Smooth muscle cell (in vitro differentiated cells): ENCODE results near the gene BAIAP2L2. TPM values are rescaled to one million over a fixed set of nuclear protein-coding genes. Genes with fewer than 3 reads are reported as not detected.

Experiments
- DNase-seq: peaks from one replicate; lab custom pipeline; 2025; ENCODE audit not compliant: unreplicated experiment; lab: John Stamatoyannopoulos, UW
- H2AFZ ChIP-seq: fragments of 200-600 bp; sonication (generic); 2 replicates; pipeline ENCODE4 v1.6.0; 2016; ENCODE audit warnings: antibody characterized with exemption, low read depth, mild to moderate bottlenecking
- H3F3A ChIP-seq: fragments of 200-600 bp; sonication (generic); 2 replicates; pipeline ENCODE4 v1.6.0; 2017; ENCODE audit warnings: antibody characterized with exemption, low read depth
- H3K27ac ChIP-seq: fragments of 200-600 bp; sonication (generic); 2 replicates; pipeline ENCODE4 v1.5.1; 2016; ENCODE audit warnings: low read depth, mild to moderate bottlenecking
- H3K27me3 ChIP-seq: fragments of 200-600 bp; sonication (generic); 2 replicates; pipeline ENCODE4 v1.6.1; 2016; ENCODE audit warnings: low read depth, mild to moderate bottlenecking
- H3K36me3 ChIP-seq: fragments of 200-600 bp; sonication (generic); 2 replicates; pipeline ENCODE4 v1.5.1; 2016; ENCODE audit warnings: low read depth
- H3K4me1 ChIP-seq: fragments of 200-600 bp; sonication (generic); 2 replicates; pipeline ENCODE4 v1.5.1; 2016; ENCODE audit warnings: low read depth
- H3K4me2 ChIP-seq: fragments of 200-600 bp; sonication (generic); 2 replicates; pipeline ENCODE4 v1.6.0; 2016; ENCODE audit warnings: mild to moderate bottlenecking
- H3K4me3 ChIP-seq: fragments of 200-600 bp; sonication (generic); 2 replicates; pipeline ENCODE4 v1.5.1; 2016; ENCODE audit warnings: mild to moderate bottlenecking
- H3K79me2 ChIP-seq: fragments of 200-600 bp; sonication (generic); 2 replicates; pipeline ENCODE4 v1.6.0; 2016; ENCODE audit warnings: low read depth, mild to moderate bottlenecking
- H3K9ac ChIP-seq: fragments of 200-600 bp; sonication (generic); 2 replicates; pipeline ENCODE4 v1.6.0; 2016; ENCODE audit warnings: low read depth
- H3K9me3 ChIP-seq: fragments of 200-600 bp; sonication (generic); replicated peaks from 2 replicates; pipeline ENCODE4 v1.5.1; 2016; ENCODE audit warnings: low read depth
- H4K20me1 ChIP-seq: fragments of 200-600 bp; sonication (generic); 2 replicates; pipeline ENCODE4 v1.6.0; 2016; ENCODE audit warnings: low read depth
- WGBS: methylation state at CpG from one replicate; pipeline ENCODE4 v1.1.7; 2016; ENCODE audit warnings: low lambda C conversion rate; 5-methylcytosine and 5-hydroxymethylcytosine counted together
- polyA plus RNA-seq: library from polyadenylated mRNA; unstranded; fragments of >200 nt; fragmentation: Nextera tagmentation; extraction: Ambion mirVana; gene quantifications from 2 replicates; pipeline ENCODE4 v1.2.1, GENCODE V29; 2016
- total RNA-seq: library from RNA; depleted of rRNA; stranded (reverse); fragments of >200 nt; gene quantifications from 2 replicates; pipeline ENCODE4 v1.2.3, GENCODE V29; 2014
- TF ChIP-seq, protein P1 (sequence below): fragments of 200-600 bp; sonication (generic); IDR thresholded peaks from 2 replicates; pipeline ENCODE4 v1.5.1; 2017; ENCODE audit warnings: borderline replicate concordance, mild to moderate bottlenecking, antibody characterized with exemption; ENCODE audit not compliant: insufficient read depth, poor library complexity, severe bottlenecking

The BAIAP2L2 gene
- total and polyA plus RNA-seq, 2 experiments from 2014 or later = 0.13 to 1.3 TPM

DNA sequence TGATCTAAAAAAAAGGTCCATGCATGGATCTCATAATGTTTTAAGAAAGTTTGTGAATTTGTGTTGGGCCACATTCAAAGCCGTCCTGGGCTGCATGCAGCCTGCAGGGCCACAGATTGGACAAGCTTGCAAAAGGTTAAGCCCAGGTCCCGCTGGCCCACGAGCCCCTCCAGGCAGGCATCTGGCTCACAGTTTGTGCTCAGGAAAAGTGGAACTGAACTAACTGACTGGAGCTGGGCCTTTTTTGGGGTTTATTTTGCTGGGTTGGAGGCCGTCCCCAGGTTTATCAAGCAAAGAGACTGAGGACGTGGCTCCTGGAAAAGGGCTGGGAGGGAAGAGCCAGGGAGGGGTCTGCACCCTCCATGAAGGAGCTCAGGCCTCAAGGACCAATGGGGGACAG, 32.1 kb upstream of the BAIAP2L2 start:
- DNase-seq = no peak
- Histone ChIP-seq H3K27ac (no peak overlapping the region), H3K9ac (no peak overlapping the region), H3K4me3 (no peak overlapping the region), H3K9me3 (no peaks in the 10 kb centered on the region), H3K36me3 (no peaks in the 10 kb centered on the region), H3K79me2 (no peaks in the 10 kb centered on the region), H3F3A (no peaks in the 10 kb centered on the region), H3K27me3 (no peaks in the 10 kb centered on the region), H2AFZ (no peak overlapping the region), H3K4me1 (no peaks in the 10 kb centered on the region), H4K20me1 (no peaks in the 10 kb centered on the region), H3K4me2 (no peak overlapping the region)
- TF ChIP-seq, protein P1, sequence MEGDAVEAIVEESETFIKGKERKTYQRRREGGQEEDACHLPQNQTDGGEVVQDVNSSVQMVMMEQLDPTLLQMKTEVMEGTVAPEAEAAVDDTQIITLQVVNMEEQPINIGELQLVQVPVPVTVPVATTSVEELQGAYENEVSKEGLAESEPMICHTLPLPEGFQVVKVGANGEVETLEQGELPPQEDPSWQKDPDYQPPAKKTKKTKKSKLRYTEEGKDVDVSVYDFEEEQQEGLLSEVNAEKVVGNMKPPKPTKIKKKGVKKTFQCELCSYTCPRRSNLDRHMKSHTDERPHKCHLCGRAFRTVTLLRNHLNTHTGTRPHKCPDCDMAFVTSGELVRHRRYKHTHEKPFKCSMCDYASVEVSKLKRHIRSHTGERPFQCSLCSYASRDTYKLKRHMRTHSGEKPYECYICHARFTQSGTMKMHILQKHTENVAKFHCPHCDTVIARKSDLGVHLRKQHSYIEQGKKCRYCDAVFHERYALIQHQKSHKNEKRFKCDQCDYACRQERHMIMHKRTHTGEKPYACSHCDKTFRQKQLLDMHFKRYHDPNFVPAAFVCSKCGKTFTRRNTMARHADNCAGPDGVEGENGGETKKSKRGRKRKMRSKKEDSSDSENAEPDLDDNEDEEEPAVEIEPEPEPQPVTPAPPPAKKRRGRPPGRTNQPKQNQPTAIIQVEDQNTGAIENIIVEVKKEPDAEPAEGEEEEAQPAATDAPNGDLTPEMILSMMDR = no peak
- 97% methylated on average over 5 of the region's 5 CpGs for WGBS

- no peaks in the 10 kb centered on the region for H3K9me3 ChIP-seq
- no peak overlapping the region for H3K9ac ChIP-seq
- no peaks in the 10 kb centered on the region for H3K36me3 ChIP-seq
- H3K27me3 ChIP-seq = no peaks in the 10 kb centered on the region
- H3K79me2 ChIP-seq = no peaks in the 10 kb centered on the region
- TF ChIP-seq, protein P1 = no peak
- no peaks in the 10 kb centered on the region for H3K4me1 ChIP-seq
- 95% methylated on average over 16 of the region's 16 CpGs for WGBS
- H2AFZ ChIP-seq = no peak overlapping the region
- H3K4me2 ChIP-seq = no peak overlapping the region
- no peak overlapping the region for H3K27ac ChIP-seq
- no peaks in the 10 kb centered on the region for H3F3A ChIP-seq
- no peaks in the 10 kb centered on the region for H4K20me1 ChIP-seq
- no peak for DNase-seq
- H3K4me3 ChIP-seq = no peak overlapping the region
Measured at GRCh38 chr22:38141217-38141973, 30.9 kb upstream of the BAIAP2L2 start.

DNA sequence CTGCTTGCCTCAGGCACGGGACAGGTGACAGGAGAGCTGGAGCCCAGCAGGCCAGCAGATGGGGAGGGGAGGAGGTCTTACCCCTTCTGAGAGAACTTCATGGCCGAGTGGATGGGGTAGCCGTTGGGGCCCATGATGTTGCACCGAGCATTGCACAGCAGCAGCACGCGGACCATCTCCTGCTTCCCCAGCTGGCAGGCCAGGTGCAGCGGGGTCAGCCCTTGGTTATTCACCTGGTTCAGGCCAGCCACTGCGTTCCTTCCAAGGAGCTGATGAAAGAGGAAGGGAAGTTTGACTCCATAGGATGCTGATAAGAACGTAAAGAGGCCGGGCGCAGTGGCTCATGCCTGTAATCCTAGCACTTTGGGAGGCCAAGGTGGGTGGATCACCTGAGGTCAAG, 29.4 kb upstream of the BAIAP2L2 start:
- Histone ChIP-seq H3K4me3 (no peak overlapping the region), H3K4me1 (no peaks in the 10 kb centered on the region), H3K79me2 (no peaks in the 10 kb centered on the region), H3K9ac (no peak overlapping the region), H3K27me3 (no peaks in the 10 kb centered on the region), H3K9me3 (no peaks in the 10 kb centered on the region), H4K20me1 (no peaks in the 10 kb centered on the region), H3F3A (no peaks in the 10 kb centered on the region), H3K36me3 (no peaks in the 10 kb centered on the region), H2AFZ (no peak overlapping the region), H3K4me2 (no peak overlapping the region), H3K27ac (no peak overlapping the region)
- WGBS = 94% methylated on average over 11 of the region's 11 CpGs
- TF ChIP-seq, protein P1 = no peak
- no peak for DNase-seq

GRCh38 chr22:38138961-38139360, 28.5 kb upstream of the BAIAP2L2 start:
- no peaks in the 10 kb centered on the region for H3K36me3 ChIP-seq
- H3K9ac ChIP-seq = no peak overlapping the region
- no peak overlapping the region for H3K4me3 ChIP-seq
- DNase-seq = no peak
- H3K27me3 ChIP-seq = no peaks in the 10 kb centered on the region
- no peak overlapping the region for H3K27ac ChIP-seq
- H3F3A ChIP-seq = no peaks in the 10 kb centered on the region
- no peak overlapping the region for H3K4me2 ChIP-seq
- H3K79me2 ChIP-seq = no peaks in the 10 kb centered on the region
- TF ChIP-seq, protein P1 = no peak
- H2AFZ ChIP-seq = no peak overlapping the region
- WGBS = 94% methylated on average over 5 of the region's 5 CpGs
- no peaks in the 10 kb centered on the region for H4K20me1 ChIP-seq
- H3K4me1 ChIP-seq = no peaks in the 10 kb centered on the region
- H3K9me3 ChIP-seq = no peaks in the 10 kb centered on the region
